Activated CD4-positive, alpha-beta T cell treated with anti-CD3 and anti-CD28 coated beads, Interleukin-2, amount 10 ng/mL, durations not matched to agents 7 days and 5 days (primary cell): Measurements from ENCODE around the gene SEC14L1. TPM values are rescaled to one million over a fixed set of nuclear protein-coding genes. Genes with fewer than 3 reads are reported as not detected.

Experiments used
- CTCF ChIA-PET: fragments of 350-600 bp; sonication (Branson Sonifier 250); formaldehyde crosslinking; loops from one replicate; lab custom pipeline; 2021; ENCODE audit warnings: antibody characterized with exemption; lab: Charles Lee
- POLR2A ChIA-PET: fragments of 350-600 bp; sonication (Branson Sonifier 250); formaldehyde crosslinking; loops from one replicate; lab custom pipeline; 2021; ENCODE audit warnings: antibody characterized with exemption; lab: Charles Lee
- DNase-seq: peaks from one replicate; pipeline ENCODE4 v3.0.0-alpha.2; 2020
- H3K27ac Mint-ChIP-seq: one replicate; pipeline ENCODE4 v1.8.0; 2021; ENCODE audit warnings: mild to moderate bottlenecking, moderate library complexity, mixed read lengths
- H3K27me3 Mint-ChIP-seq: one replicate; pipeline ENCODE4 v1.8.0; 2021; ENCODE audit warnings: mixed read lengths
- H3K36me3 Mint-ChIP-seq: one replicate; pipeline ENCODE4 v1.8.0; 2021; ENCODE audit warnings: low read depth, mixed read lengths
- H3K4me1 Mint-ChIP-seq: one replicate; pipeline ENCODE4 v1.8.0; 2021; ENCODE audit warnings: mixed read lengths
- H3K4me3 Mint-ChIP-seq: one replicate; pipeline ENCODE4 v1.8.0; 2021; ENCODE audit warnings: mild to moderate bottlenecking, moderate library complexity, mixed read lengths
- H3K9me3 Mint-ChIP-seq: one replicate; pipeline ENCODE4 v1.8.0; 2021; ENCODE audit warnings: mixed read lengths
- total RNA-seq, 2 experiments: library from RNA; stranded (reverse); gene quantifications; one replicate each; pipeline ENCODE4 v1.2.3, GENCODE V29; 2021

The SEC14L1 gene
- total RNA-seq, 2 experiments from 2014 or later, result 56.6 to 57.4 TPM

DNA sequence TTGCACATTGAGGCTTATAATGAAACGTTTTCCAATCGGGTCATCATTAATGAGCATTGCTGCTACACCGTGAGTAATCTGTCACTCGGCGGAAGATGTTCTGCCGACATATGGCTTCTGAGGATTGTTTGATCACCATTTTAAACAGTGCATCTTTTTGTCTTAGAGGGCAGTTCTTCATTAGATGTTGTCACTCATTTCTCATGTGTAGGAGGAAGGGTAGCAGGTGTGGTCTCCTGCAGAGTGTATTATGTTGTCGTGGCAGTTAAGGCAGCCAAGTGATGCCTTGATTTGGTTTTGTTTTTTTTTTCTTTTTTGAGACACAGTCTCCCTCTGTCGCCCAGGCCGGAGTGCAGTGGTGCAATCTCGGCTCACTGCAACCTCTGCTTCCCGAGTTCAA, 50.5 kb downstream of the SEC14L1 start:
- ChIA-PET POLR2A (no interaction called here), CTCF (no interaction called here)
- H3K4me3 Mint-ChIP-seq, result no peak overlapping the region
- H3K36me3 Mint-ChIP-seq, result peaks cover 40% of the 10 kb centered on the region
- no peaks in the 10 kb centered on the region for H3K9me3 Mint-ChIP-seq
- DNase-seq, result no peak
- H3K27ac Mint-ChIP-seq, result no peak overlapping the region
- H3K4me1 Mint-ChIP-seq, result peaks cover 23% of the 10 kb centered on the region
- no peaks in the 10 kb centered on the region for H3K27me3 Mint-ChIP-seq

DNA sequence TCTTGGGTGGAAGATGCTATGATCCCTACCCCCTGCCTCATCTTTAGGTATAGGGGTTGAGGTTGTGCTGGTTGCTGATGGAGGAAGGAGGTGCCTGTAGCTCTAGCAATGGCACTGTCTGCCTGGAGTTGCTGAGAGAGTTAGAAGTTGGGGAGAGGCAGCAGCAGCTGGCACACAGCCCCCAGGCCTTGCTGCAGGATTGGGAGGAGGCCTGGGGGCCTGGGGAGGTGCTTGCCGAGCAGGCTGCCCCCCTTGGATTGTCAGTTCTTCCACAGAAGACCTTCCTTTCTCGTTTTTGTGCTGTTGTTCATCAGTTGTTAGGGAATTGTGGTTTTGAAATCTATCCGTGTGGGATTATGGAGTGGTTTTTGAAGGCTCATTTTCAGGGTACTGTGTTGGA, 52.9 kb downstream of the SEC14L1 start:
- ChIA-PET POLR2A (no interaction called here), CTCF (no interaction called here)
- H3K4me1 Mint-ChIP-seq, result peaks cover 16% of the 10 kb centered on the region
- no peak overlapping the region for H3K4me3 Mint-ChIP-seq
- H3K27ac Mint-ChIP-seq, result peak overlapping the region; percentile 41
- H3K27me3 Mint-ChIP-seq, result no peaks in the 10 kb centered on the region
- DNase-seq, result no peak
- peaks cover 56% of the 10 kb centered on the region for H3K36me3 Mint-ChIP-seq
- H3K9me3 Mint-ChIP-seq, result no peaks in the 10 kb centered on the region

DNA sequence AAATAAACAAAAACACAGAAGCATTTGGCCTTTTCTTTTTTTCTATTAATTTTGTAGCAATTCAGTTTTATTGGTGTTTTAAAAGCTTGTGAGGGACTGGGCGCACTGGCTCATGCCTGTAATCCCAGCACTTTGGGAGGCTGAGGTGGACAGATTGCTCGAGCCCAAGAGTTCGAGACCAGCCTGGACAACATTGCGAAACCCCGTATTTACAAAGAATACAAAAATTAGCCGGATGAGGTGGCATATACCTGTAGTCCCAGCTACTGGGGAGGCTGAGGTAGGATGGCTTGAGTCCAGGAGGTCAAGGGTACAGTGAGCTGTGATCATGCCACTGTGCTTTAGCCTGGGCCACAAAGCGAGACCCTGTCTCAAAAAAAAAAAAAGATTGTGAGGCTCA, 53.4 kb downstream of the SEC14L1 start:
- Mint-ChIP-seq H3K4me3 (no peak overlapping the region), H3K36me3 (peaks cover 59% of the 10 kb centered on the region), H3K4me1 (peaks cover 10% of the 10 kb centered on the region), H3K27me3 (no peaks in the 10 kb centered on the region), H3K27ac (no peak overlapping the region), H3K9me3 (no peaks in the 10 kb centered on the region)
- ChIA-PET POLR2A (no interaction called here), CTCF (no interaction called here)
- no peak for DNase-seq

DNA sequence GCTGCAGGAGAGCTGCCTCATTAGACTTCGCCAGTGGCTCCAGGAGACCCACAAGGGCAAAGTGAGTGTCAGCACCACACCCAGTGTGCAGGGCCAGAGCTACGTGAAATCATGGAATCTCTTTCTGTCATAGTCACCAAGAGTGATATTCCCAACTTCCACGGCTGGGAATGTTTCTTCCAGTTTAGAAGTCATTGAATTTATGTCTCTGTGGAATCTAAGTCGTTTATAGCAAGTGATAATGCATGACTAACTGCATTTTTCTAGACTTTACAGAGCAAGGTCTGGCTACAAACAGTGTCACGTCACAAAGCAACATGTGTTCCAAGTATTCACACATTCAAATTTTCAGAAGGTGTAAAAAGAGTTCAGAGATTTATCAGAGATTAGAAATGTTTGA, 55.5 kb downstream of the SEC14L1 start:
- Mint-ChIP-seq H3K27me3 (no peaks in the 10 kb centered on the region), H3K4me1 (no peaks in the 10 kb centered on the region), H3K36me3 (peaks cover 69% of the 10 kb centered on the region), H3K27ac (no peak overlapping the region), H3K4me3 (no peak overlapping the region), H3K9me3 (no peaks in the 10 kb centered on the region)
- CTCF ChIA-PET, result interaction anchor here (0.8 to 1.6 kb wide), 3 partner anchors 11 to 16 kb away, joined by 3 to 4 read pairs (median 3); no protein-coding TSS in a partner anchor
- POLR2A ChIA-PET, result interaction anchor here (0.6 kb wide), 1 partner anchor 99 kb away, joined by 3 read pairs; no protein-coding TSS in a partner anchor
- no peak for DNase-seq

DNA sequence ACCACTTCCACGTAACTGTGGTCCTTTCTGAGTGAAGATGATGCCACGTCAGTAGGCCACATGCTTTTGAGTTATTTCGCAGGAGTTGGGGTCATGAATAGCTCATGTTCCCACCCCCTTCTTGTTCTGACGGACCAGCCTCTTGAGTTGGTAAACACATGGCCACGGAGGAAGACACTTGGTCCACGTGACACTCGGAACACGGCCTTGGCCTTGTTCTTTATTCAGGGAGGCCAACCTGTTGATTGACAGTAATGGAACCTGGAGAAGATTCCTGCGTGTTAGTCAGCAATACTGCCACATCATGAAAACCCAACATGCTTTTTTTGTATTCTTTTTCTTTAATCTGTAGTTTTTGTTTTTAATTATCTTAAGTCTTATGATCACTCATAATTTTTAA, 56.3 kb downstream of the SEC14L1 start:
- ChIA-PET CTCF (no interaction called here), POLR2A (no interaction called here)
- H3K27me3 Mint-ChIP-seq, result no peaks in the 10 kb centered on the region
- no peak overlapping the region for H3K27ac Mint-ChIP-seq
- H3K36me3 Mint-ChIP-seq, result peaks cover 64% of the 10 kb centered on the region
- H3K4me1 Mint-ChIP-seq, result no peaks in the 10 kb centered on the region
- no peaks in the 10 kb centered on the region for H3K9me3 Mint-ChIP-seq
- no peak for DNase-seq
- no peak overlapping the region for H3K4me3 Mint-ChIP-seq

DNA sequence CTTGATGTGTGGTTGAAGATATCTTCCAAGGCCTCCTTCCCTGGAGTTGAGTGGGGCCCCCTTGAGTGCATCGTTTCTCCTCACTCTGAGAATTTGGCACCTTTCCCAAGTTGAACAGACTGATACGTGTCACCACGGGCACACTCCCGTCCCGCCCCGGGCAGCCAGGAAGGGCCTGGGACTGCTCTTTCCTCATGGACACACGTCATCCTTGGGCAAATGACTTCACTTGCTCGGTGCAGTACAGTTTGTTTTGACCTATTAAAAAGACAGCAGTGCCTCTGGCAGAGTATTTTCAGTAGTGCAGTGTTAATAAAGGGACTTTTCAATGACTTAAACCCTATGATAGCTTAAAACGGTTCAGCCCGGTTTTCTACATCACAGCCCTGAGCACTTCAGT, 59.9 kb downstream of the SEC14L1 start:
- H3K27me3 Mint-ChIP-seq, result no peaks in the 10 kb centered on the region
- no peak for DNase-seq
- ChIA-PET CTCF (no interaction called here), POLR2A (no interaction called here)
- H3K27ac Mint-ChIP-seq, result no peak overlapping the region
- peaks cover 56% of the 10 kb centered on the region for H3K36me3 Mint-ChIP-seq
- H3K4me1 Mint-ChIP-seq, result no peaks in the 10 kb centered on the region
- H3K9me3 Mint-ChIP-seq, result no peaks in the 10 kb centered on the region
- no peak overlapping the region for H3K4me3 Mint-ChIP-seq

DNA sequence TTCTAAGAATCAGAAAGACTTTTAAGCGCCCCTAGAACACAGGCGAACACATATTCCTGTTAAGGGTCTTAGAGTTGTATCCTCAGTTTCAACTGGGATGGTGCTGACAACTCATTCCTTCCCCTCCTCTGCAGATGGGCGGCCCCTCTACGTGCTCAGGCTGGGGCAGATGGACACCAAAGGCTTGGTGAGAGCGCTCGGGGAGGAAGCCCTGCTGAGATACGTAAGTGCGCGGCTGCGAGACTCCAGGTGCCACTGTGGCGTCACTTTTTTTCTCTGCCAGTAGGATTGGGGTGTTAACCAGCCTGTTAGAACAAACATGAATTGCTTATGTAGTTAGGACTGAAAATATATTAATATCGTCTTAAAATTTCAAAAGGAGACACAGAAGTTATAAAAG, 62.7 kb downstream of the SEC14L1 start:
- no peaks in the 10 kb centered on the region for H3K4me1 Mint-ChIP-seq
- H3K4me3 Mint-ChIP-seq, result no peak overlapping the region
- no peak overlapping the region for H3K27ac Mint-ChIP-seq
- POLR2A ChIA-PET, result no interaction called here
- DNase-seq, result no peak
- CTCF ChIA-PET, result no interaction called here
- no peaks in the 10 kb centered on the region for H3K27me3 Mint-ChIP-seq
- H3K36me3 Mint-ChIP-seq, result peaks cover 49% of the 10 kb centered on the region
- H3K9me3 Mint-ChIP-seq, result no peaks in the 10 kb centered on the region

DNA sequence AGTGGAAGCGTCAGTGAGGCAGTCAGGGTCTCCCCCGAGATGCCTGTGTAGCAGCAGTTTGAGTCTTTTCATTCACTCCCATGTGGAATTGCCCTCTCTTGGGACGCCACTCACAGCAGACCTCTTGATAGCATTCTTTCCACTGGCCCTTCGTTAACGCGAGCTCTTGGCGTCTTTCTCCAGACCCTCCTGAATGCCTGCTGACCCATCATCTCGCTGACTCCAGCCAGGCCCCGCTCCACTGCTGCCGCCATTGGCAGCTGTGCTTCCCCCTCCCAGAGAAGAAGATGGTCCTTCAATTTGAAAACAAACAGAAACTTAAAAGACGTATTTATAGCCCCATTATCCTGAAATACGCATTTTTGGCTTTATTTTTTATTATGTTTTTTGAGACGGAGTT, 63.1 kb downstream of the SEC14L1 start:
- Mint-ChIP-seq H3K9me3 (no peaks in the 10 kb centered on the region), H3K27me3 (no peaks in the 10 kb centered on the region), H3K27ac (no peak overlapping the region), H3K4me1 (no peaks in the 10 kb centered on the region), H3K36me3 (peaks cover 49% of the 10 kb centered on the region), H3K4me3 (no peak overlapping the region)
- ChIA-PET CTCF (no interaction called here), POLR2A (no interaction called here)
- no peak for DNase-seq

DNA sequence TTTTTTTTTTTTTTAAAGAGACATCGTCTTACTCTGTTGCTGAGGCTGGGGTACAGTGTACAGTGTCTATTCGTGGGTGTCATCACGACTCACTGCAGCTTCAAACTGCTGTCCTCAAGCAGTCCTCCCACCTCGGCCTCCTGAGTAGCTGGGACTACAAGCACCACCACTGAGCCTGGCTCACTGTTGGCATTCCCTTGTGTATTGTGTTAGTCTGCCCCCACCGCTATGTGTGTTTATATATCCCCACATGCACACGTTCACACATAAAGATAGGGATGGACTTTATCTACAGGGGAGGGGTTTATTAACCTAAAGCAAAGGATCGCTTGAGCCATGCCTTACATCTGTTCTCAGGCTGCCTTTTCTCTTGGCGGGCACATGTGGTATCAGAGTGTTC, 63.8 kb downstream of the SEC14L1 start:
- H3K27ac Mint-ChIP-seq, result no peak overlapping the region
- no peaks in the 10 kb centered on the region for H3K9me3 Mint-ChIP-seq
- H3K27me3 Mint-ChIP-seq, result no peaks in the 10 kb centered on the region
- ChIA-PET CTCF (no interaction called here), POLR2A (no interaction called here)
- H3K36me3 Mint-ChIP-seq, result peaks cover 42% of the 10 kb centered on the region
- H3K4me3 Mint-ChIP-seq, result no peak overlapping the region
- DNase-seq, result no peak
- no peaks in the 10 kb centered on the region for H3K4me1 Mint-ChIP-seq

DNA sequence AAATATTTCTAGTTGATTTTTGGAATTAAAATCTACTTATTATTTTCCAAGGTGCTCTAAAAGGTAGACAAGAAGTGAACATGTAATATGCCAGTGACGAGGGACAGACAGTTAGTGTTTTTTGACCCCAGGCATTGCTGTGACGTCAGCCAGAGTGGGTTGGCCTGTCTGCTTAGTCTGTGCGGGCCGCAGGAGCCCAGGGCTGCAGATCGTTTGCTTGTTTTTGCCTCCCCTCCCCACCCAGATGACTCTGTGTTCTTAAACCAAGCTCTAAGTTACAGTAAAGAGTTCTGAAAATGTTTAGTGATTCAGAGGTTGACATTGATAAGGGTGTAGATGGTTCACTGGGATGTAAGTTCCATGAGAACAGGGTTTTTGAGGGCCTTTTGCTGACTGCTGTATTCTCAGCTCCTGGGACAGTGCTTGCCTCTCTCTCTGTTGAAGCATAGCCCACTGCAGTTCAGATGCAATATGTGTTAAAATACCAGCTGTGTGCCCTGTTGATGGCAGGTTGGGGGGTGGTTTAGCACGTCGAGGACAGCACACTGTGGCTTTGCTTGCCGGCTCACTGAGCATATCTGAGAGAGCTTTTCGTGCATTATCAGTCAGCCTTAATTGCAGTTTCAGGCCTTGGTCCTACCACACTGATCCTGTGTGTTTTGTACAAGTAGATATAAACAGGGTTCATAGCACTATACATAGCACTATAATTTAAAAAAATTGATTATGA, 64.8 kb downstream of the SEC14L1 start:
- POLR2A ChIA-PET, result no interaction called here
- DNase-seq, result no peak
- Mint-ChIP-seq H3K4me3 (no peak overlapping the region), H3K9me3 (no peaks in the 10 kb centered on the region), H3K27me3 (no peaks in the 10 kb centered on the region), H3K27ac (no peak overlapping the region), H3K4me1 (no peaks in the 10 kb centered on the region), H3K36me3 (peaks cover 44% of the 10 kb centered on the region)
- CTCF ChIA-PET, result no interaction called here

DNA sequence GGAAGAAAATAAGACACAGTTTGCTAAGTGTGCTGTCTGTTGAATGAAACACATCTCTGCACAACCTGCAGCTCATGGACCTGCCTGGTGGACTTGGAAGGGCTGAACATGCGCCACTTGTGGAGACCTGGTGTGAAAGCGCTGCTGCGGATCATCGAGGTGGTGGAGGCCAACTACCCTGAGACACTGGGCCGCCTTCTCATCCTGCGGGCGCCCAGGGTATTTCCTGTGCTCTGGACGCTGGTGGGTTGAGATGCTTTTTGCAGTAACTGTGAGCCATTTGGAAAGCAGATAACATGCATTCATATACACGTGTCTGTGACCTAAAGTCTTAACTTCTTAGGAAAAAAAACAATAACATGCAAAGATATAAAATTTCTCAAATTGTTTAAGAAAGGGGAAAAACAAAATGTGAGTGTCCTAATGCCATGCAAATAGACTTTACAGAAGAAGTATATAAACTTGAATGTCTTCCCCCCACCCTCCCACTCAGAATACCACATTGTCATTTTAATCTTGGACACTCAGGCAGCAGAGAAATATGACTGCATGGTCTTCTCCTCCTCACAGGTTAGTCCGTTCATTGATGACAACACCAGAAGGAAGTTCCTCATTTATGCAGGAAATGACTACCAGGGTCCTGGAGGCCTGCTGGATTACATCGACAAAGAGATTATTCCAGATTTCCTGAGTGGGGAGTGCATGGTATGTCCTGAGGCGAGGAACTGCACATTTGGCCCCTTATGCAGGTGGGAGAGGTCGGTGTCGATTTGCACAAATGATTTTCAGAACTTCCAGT, 65.6 kb downstream of the SEC14L1 start:
- Mint-ChIP-seq H3K27ac (no peak overlapping the region), H3K36me3 (peaks cover 39% of the 10 kb centered on the region), H3K27me3 (no peaks in the 10 kb centered on the region), H3K4me3 (no peak overlapping the region), H3K4me1 (no peaks in the 10 kb centered on the region), H3K9me3 (no peaks in the 10 kb centered on the region)
- ChIA-PET CTCF (no interaction called here), POLR2A (no interaction called here)
- DNase-seq, result no peak

DNA sequence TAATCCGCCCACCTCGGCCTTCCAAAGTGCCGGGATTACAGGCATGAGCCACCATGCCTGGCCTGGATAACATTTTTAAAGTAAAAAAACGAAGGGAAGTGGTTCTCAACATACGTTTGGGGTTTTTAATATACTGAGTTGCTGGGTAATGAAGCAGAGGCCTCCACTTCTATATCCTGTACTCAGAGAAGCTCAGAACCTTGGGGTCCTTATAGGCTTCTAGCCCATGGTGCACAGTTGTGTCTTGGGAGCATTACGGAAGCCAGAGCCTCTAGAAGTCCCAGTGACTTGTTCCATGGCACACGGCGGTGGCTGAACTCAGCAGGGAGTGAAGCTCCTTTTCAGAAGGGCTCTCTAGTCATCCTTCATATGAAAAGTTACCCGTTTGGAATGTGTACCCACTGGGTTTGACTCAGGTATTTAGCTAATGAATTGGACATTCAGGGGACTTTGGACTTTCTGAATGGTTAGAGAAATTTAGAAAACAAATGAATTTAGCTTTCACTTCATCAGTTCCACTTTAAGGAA, 67.0 kb downstream of the SEC14L1 start:
- no peak for DNase-seq
- CTCF ChIA-PET, result interaction anchor here (0.7 to 1.2 kb wide), 4 partner anchors 11 to 158 kb away, joined by 3 to 4 read pairs (median 3); no protein-coding TSS in a partner anchor
- Mint-ChIP-seq H3K27ac (no peak overlapping the region), H3K36me3 (peaks cover 49% of the 10 kb centered on the region), H3K27me3 (no peaks in the 10 kb centered on the region), H3K4me1 (no peaks in the 10 kb centered on the region), H3K9me3 (no peaks in the 10 kb centered on the region), H3K4me3 (no peak overlapping the region)
- POLR2A ChIA-PET, result no interaction called here

DNA sequence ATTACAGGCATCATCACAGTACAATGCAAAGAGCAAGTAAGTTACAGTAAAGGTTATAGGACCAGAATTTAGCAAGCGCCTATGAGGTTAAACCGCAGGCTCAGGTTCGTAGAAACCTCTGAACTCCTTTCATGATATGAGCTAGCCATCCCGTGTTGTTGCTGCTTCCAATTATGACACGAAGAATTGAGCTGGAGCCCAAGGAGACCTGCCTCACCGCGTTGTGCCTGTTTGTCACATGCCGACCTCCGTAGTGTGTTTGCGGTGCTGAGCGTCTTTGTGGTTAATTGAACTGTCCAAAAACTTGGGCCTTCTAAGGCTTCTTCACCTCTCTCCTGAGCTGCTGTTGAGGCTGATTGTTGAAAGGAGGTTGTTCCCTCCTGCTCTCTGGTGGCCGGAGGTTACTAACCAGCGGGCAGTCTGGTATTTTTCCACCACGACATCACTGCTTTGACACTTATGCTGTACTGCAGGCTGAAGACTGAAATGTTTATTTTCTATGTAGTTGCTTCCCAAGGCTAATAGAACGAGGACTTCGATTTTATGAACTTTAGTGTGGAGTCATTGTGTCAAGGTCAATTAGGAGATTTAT, 67.5 kb downstream of the SEC14L1 start:
- Mint-ChIP-seq H3K27me3 (no peaks in the 10 kb centered on the region), H3K4me3 (no peak overlapping the region), H3K36me3 (peaks cover 46% of the 10 kb centered on the region), H3K4me1 (no peaks in the 10 kb centered on the region), H3K27ac (no peak overlapping the region), H3K9me3 (no peaks in the 10 kb centered on the region)
- DNase-seq, result no peak
- POLR2A ChIA-PET, result no interaction called here
- CTCF ChIA-PET, result interaction anchor here (0.6 to 1.2 kb wide), 5 partner anchors 12 to 159 kb away, joined by 3 to 4 read pairs (median 3); no protein-coding TSS in a partner anchor
